Measurements from ENCODE around the gene CTNNBL1.

Gene CTNNBL1

GRCh38 chr20:37882961-37883712 is 189.3 kb downstream of the CTNNBL1 start:
- TF ChIP-seq TAF1 (IDR thresholded peaks at IDR 0.05; ENCODE audit: borderline replicate concordance, low read depth, low read length) (no peak), POLR2AphosphoS5 (IDR thresholded peaks at IDR 0.05; ENCODE audit: low read depth, low read length) (no peak), POLR2A (IDR thresholded peaks at IDR 0.05; ENCODE audit: low read depth, low read length) (no peak)
- FAIRE-seq = no peak
- DNase-seq (ENCODE audit: insufficient read length) = no peak

DNA sequence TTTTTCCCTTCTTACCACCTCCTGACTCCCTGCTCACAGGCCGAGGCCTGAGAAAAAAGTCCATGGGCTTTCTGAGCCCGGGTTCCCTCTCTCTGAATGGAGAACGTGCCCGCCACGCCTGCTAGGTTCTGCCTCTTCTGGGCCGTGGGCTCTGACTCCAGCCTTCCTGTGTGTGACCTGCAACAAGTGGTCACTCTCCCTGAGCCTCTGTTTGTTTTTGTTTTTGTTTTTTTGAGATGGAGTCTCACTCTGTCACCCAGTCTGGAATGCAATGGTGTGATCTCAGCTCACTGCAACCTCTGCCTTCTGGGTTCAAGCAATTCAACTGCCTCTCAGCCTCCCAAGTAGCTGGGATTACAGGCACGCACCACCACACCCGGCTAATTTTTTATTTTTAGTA is 191.2 kb downstream of the CTNNBL1 start:
- TF ChIP-seq POLR2A (IDR thresholded peaks at IDR 0.05; ENCODE audit: low read depth, low read length) (no peak), TAF1 (IDR thresholded peaks at IDR 0.05; ENCODE audit: borderline replicate concordance, low read depth, low read length) (no peak), POLR2AphosphoS5 (IDR thresholded peaks at IDR 0.05; ENCODE audit: low read depth, low read length) (no peak)
- DNase-seq (ENCODE audit: insufficient read length) (no peak), FAIRE-seq (no peak)

GRCh38 chr20:37885593-37886503 is 192.0 kb downstream of the CTNNBL1 start:
- TF ChIP-seq POLR2A (IDR thresholded peaks at IDR 0.05; ENCODE audit: low read depth, low read length) (no peak), TAF1 (IDR thresholded peaks at IDR 0.05; ENCODE audit: borderline replicate concordance, low read depth, low read length) (no peak), POLR2AphosphoS5 (IDR thresholded peaks at IDR 0.05; ENCODE audit: low read depth, low read length) (no peak)
- DNase-seq (ENCODE audit: insufficient read length) = no peak
- no peak for FAIRE-seq

DNA sequence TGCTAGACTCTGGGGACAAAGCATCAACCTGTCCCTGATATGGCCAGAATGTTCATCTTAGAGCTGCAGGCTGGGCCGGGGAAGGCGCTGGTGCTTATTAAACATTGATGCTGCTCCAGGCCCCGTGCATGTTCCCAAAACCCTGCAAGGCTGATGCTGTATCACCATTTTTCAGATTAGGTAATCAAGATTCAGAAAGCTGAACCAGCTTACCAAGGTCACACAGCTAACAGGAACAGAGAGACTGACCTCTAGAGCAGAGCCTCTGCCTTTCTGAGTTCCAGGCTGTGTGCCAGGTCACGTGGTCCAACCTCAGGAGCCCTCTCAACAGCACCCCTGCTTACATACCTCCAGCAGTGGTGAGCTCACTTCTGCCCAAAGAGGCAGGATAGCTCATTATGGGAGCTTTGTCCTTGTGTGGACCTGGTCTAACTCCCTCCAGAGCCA is 193.0 kb downstream of the CTNNBL1 start:
- FAIRE-seq (no peak), DNase-seq (ENCODE audit: insufficient read length) (no peak)
- TF ChIP-seq POLR2AphosphoS5 (IDR thresholded peaks at IDR 0.05; ENCODE audit: low read depth, low read length) (no peak), TAF1 (IDR thresholded peaks at IDR 0.05; ENCODE audit: borderline replicate concordance, low read depth, low read length) (no peak), POLR2A (IDR thresholded peaks at IDR 0.05; ENCODE audit: low read depth, low read length) (no peak)

DNA sequence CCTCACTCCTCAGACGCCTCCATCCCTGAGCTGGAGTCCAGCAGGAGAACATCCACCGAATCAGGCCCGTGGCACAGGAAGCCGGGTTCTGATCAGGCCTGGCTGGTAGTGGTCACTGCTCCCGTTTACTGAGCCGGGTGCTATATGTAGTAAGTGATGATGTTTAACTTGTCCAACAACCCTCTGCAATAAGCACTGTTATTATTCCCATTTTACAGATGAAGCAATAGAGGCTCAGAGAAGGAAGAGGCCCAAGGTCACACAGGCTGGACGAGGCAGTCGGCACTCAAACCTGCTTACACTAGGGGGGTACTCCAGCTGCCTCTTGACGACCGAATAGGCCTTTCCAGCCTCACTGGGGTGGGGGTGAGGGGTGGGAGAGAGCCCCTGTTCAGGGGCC is 194.8 kb downstream of the CTNNBL1 start:
- TF ChIP-seq POLR2A (IDR thresholded peaks at IDR 0.05; ENCODE audit: low read depth, low read length) = no peak
- no peak for TF ChIP-seq TAF1 (IDR thresholded peaks at IDR 0.05; ENCODE audit: borderline replicate concordance, low read depth, low read length)
- TF ChIP-seq POLR2AphosphoS5 (IDR thresholded peaks at IDR 0.05; ENCODE audit: low read depth, low read length) = no peak
- DNase-seq (ENCODE audit: insufficient read length) (no peak), FAIRE-seq (no peak)

DNA sequence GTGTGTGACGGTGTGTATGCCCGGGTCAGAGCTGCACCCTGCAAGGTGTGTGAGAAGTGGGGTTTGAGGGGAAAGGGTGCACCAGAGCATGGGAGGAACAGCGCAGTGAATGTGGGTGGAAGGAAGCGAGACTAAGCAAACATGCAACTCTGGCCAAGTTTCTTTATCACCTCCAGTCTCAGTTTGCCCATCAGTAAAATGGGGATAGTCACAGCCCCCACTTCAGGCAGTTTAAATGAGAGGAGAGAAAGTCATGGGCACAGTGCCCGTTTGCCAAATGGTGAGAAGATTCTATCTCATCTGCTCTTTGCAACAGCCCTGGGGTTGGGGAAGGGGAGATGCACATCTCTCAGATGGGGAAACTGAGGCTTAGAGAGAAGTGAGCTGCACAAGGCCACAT is 196.3 kb downstream of the CTNNBL1 start:
- no peak for TF ChIP-seq POLR2A (IDR thresholded peaks at IDR 0.05; ENCODE audit: low read depth, low read length)
- TF ChIP-seq TAF1 (IDR thresholded peaks at IDR 0.05; ENCODE audit: borderline replicate concordance, low read depth, low read length) = no peak
- TF ChIP-seq POLR2AphosphoS5 (IDR thresholded peaks at IDR 0.05; ENCODE audit: low read depth, low read length) = no peak
- DNase-seq (ENCODE audit: insufficient read length) = no peak
- no peak for FAIRE-seq

DNA sequence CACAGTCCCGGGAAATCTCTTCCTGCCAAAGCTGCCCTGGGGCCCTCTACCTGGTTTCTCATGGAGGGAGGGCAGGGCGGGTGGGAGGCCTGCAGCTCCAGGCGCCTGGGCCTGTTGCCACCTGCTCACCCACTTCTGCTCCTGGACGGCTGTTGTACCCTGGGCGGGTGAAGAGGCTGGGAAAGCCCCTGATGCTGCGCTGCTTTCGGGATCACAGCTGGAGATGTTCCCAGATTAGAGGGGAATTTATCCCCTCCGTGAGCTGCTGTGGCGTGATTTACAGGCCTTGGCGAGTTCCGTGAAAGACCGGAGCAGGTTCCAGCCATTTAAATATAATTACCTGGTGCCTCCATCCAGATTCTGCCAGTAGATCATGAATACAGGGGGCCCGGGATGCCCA is 196.8 kb downstream of the CTNNBL1 start:
- FAIRE-seq (no peak), DNase-seq (ENCODE audit: insufficient read length) (no peak)
- TF ChIP-seq POLR2AphosphoS5 (IDR thresholded peaks at IDR 0.05; ENCODE audit: low read depth, low read length) (no peak), POLR2A (IDR thresholded peaks at IDR 0.05; ENCODE audit: low read depth, low read length) (no peak), TAF1 (IDR thresholded peaks at IDR 0.05; ENCODE audit: borderline replicate concordance, low read depth, low read length) (no peak)

DNA sequence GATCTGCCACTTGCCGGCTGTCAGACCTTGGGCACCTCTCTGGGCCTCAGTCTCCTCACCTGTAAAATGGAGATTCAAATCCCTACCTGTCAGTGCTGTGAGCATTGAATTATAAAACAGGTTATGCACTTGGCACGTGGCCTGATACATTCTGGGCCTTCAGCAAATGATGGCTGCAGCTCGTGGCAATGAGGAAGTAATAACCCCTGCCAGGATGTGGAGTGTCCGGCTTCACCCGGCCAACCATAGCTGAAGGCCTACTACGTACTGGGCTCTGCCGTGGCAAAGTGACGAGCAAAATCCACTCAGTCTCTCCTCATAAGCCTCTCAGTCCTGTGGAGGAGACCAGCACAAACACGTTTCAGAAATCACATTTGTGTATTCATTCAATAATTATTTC is 198.2 kb downstream of the CTNNBL1 start:
- no peak for TF ChIP-seq POLR2A (IDR thresholded peaks at IDR 0.05; ENCODE audit: low read depth, low read length)
- TF ChIP-seq POLR2AphosphoS5 (IDR thresholded peaks at IDR 0.05; ENCODE audit: low read depth, low read length) = no peak
- no peak for TF ChIP-seq TAF1 (IDR thresholded peaks at IDR 0.05; ENCODE audit: borderline replicate concordance, low read depth, low read length)
- DNase-seq (ENCODE audit: insufficient read length) = no peak
- no peak for FAIRE-seq

DNA sequence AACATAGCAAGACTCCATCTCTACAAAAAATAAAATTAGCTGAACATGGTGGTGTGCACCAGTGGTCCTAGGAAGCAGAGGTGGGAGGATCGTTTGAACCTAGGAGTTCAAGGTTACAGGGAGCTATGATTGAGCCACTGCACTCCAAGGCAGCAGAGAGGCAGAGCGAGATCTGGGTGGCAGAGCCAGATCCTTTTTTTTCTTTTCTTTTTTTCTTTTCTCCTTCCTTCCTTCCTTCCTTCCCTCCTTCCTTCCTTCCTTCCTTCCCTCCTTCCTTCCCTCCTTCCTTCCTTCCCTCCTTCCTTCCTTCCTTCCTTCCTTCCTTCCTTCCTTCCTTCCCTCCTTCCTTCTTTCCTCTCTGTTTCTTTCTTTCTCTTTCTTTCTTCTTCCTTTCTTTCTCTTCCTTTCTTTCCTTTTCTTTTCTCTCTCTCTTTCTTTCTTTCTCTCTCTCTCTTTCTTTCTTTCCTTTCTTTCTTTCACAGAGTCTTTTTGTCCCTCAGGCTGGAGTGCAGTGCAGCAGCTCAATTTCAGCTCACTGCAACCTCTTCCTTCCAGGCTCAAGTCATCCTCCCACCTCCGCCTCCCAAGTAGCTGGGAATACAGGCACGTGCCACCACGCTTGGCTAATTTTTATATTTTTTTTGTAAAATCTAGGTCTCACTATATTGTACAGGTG is 199.9 kb downstream of the CTNNBL1 start:
- no peak for DNase-seq (ENCODE audit: insufficient read length)
- TF ChIP-seq POLR2A (IDR thresholded peaks at IDR 0.05; ENCODE audit: low read depth, low read length) = no peak
- TF ChIP-seq TAF1 (IDR thresholded peaks at IDR 0.05; ENCODE audit: borderline replicate concordance, low read depth, low read length) = no peak
- TF ChIP-seq POLR2AphosphoS5 (IDR thresholded peaks at IDR 0.05; ENCODE audit: low read depth, low read length) = no peak
- no peak for FAIRE-seq

- DNase-seq (ENCODE audit: insufficient read length) (no peak), FAIRE-seq (no peak)
- TF ChIP-seq POLR2A (IDR thresholded peaks at IDR 0.05; ENCODE audit: low read depth, low read length) = no peak
- no peak for TF ChIP-seq TAF1 (IDR thresholded peaks at IDR 0.05; ENCODE audit: borderline replicate concordance, low read depth, low read length)
- TF ChIP-seq POLR2AphosphoS5 (IDR thresholded peaks at IDR 0.05; ENCODE audit: low read depth, low read length) = no peak
These were observed 200.6 kb downstream of the CTNNBL1 start for GRCh38 chr20:37894454-37894853.

DNA sequence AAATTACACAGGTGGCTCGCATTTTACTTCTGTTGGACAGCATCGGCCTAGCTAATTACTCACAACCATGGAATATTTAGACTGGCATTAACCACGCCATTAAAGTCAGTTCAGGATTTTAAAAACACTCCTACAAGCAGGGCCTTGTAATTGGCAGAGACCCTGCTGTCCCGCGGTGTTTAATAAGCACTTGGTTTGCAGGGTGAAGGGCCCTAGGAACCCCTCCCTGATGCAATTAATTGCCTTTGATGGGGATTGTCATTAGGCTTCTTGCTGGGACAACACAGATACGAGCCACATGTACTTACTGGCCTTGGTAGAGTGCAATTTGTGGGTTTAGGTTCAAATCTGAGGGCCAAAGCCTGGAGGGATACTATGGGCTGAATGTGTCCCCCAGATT is 201.3 kb downstream of the CTNNBL1 start:
- DNase-seq (ENCODE audit: insufficient read length) (no peak), FAIRE-seq (no peak)
- TF ChIP-seq TAF1 (IDR thresholded peaks at IDR 0.05; ENCODE audit: borderline replicate concordance, low read depth, low read length) (no peak), POLR2AphosphoS5 (IDR thresholded peaks at IDR 0.05; ENCODE audit: low read depth, low read length) (no peak), POLR2A (IDR thresholded peaks at IDR 0.05; ENCODE audit: low read depth, low read length) (no peak)

Measured in GM12892 (cell line).